Measurements from ENCODE around the gene SARS1.

DNA sequence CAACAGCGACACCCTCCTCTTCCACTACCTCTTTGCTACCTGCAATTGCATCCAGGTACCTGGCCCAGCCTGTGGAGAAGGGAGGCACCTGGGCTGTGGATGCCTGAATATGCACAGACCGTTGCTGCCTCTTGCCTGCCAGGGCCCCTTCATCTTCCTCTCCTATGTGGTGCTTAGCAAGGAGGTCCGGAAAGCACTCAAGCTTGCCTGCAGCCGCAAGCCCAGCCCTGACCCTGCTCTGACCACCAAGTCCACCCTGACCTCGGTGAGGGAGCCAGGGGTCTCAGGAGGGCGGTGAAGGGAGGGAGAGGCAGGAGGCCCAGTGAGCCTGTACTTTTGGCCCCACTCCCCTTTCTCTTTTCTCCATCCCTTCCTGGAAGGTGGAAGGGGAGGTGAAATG is 57.7 kb downstream of the SARS1 start:
- TF ChIP-seq EZH2phosphoT487 (IDR thresholded peaks at IDR 0.05; ENCODE audit: insufficient read depth, low read depth) (no peak), EZH2 (IDR thresholded peaks at IDR 0.05; ENCODE audit: insufficient read depth, poor library complexity, severe bottlenecking) (no peak)
